ENCODE results near the gene HOXD4.

The HOXD4 gene

GRCh38 chr2:176172007-176172894, 20.9 kb downstream of the HOXD4 start:
- no peak for DNase-seq (ENCODE audit: low spot score)
- no peak for TF ChIP-seq CTCF (IDR thresholded peaks at IDR 0.05)
- H3K27ac ChIP-seq, result no peak overlapping the region
- peak overlapping the region; percentile 47 for H3K4me3 ChIP-seq

GRCh38 chr2:176172895-176173566, 21.7 kb downstream of the HOXD4 start:
- Histone ChIP-seq H3K4me3 (no peak overlapping the region), H3K27ac (no peak overlapping the region)
- DNase-seq (ENCODE audit: low spot score), result no peak
- TF ChIP-seq CTCF (IDR thresholded peaks at IDR 0.05), result no peak

GRCh38 chr2:176173567-176174381, 22.4 kb downstream of the HOXD4 start:
- TF ChIP-seq CTCF (IDR thresholded peaks at IDR 0.05), result no peak

GRCh38 chr2:176174382-176174823, 23.1 kb downstream of the HOXD4 start:
- TF ChIP-seq CTCF (IDR thresholded peaks at IDR 0.05), result no peak
- H3K27ac ChIP-seq, result no peak overlapping the region
- DNase-seq (ENCODE audit: low spot score), result no peak
- no peak overlapping the region for H3K4me3 ChIP-seq

More at GRCh38 chr2:176173567-176174381, 22.4 kb downstream of the HOXD4 start:
- no peak overlapping the region for H3K27ac ChIP-seq
- DNase-seq (ENCODE audit: low spot score), result no peak
- H3K4me3 ChIP-seq, result no peak overlapping the region

GRCh38 chr2:176174824-176175708, 23.7 kb downstream of the HOXD4 start:
- no peak for DNase-seq (ENCODE audit: low spot score)
- Histone ChIP-seq H3K27ac (no peak overlapping the region), H3K4me3 (no peak overlapping the region)
- TF ChIP-seq CTCF (IDR thresholded peaks at IDR 0.05), result no peak

All from coronary artery (tissue), 2 donors.